Measurements from ENCODE around the gene EVI2A. TPM values are rescaled to one million over a fixed set of nuclear protein-coding genes. Genes with fewer than 3 reads are reported as not detected.
"Not testable (repeated sequence)": the region's sequence is repeated elsewhere in the genome, so short reads cannot be mapped to it uniquely, and the experiment has no call there.

The EVI2A gene
- total RNA-seq, 4 donors from 2014 or later, result 2.5 to 10.6 (median 4.3) TPM

DNA sequence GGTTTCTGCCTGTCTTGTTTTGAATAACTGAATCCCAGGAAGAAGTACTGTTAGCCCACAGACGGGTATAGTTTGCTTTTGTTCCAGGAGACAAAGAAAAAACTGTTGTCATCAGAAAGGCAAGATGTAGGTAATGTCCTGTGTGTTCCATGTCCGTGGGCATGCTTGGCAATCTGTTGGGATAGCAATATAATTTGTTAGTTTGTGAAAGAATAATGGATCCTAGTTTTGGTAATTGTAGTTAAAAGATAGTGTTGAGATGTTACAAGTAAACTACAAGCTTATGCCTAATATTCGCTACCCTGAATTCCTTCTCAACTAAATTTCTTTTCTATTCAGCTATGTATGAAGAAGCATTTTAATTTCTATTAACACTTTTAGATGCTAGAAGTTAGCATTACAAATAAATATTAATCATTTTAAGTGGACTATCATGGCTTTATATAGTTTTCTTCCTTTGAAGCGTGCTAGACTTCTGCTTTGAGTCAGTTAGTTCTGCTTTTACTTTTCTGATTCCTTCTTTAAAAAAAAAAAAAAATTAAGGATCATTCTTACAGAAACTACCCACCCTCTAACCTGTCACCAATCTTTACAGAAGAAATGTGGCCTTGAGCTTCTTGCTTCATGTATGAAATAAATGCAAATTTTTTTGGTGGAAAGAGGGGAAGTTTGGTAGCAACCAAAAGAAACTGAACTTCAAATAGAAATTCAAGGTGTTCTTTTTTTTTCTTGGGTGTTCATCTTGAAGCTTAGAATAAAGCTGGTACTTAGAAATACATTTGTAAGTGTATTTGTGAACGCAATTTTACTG lies 2.4 kb downstream of the EVI2A start:
- H3K9me3 ChIP-seq, result no peaks in the 10 kb centered on the region
- peak overlapping the region in 3 of 4 donors; percentile 14 to 23 (median 15) for H3K4me3 ChIP-seq
- H3K36me3 ChIP-seq, result no peaks in the 10 kb centered on the region
- H3K4me1 ChIP-seq, result no peaks in the 10 kb centered on the region
- DNase-seq (ENCODE audit: extremely low spot score), result no peak
- intact Hi-C loops (cut with DNase I), result no loop called here
- peak overlapping the region in 3 of 4 donors; percentile 15 to 56 (median 44) for H3K27ac ChIP-seq (replicated peaks in 1 of 4)
- 77% methylated on average over 5 of the region's 5 CpGs for WGBS
- H3K27me3 ChIP-seq, result no peaks in the 10 kb centered on the region
- TF ChIP-seq EP300 (IDR thresholded peaks at IDR 0.05) (no peak), POLR2AphosphoS5 (IDR thresholded peaks at IDR 0.05) (no peak), POLR2A (IDR thresholded peaks at IDR 0.05; ENCODE audit: low read depth) (no peak)
- TF ChIP-seq, protein P1, sequence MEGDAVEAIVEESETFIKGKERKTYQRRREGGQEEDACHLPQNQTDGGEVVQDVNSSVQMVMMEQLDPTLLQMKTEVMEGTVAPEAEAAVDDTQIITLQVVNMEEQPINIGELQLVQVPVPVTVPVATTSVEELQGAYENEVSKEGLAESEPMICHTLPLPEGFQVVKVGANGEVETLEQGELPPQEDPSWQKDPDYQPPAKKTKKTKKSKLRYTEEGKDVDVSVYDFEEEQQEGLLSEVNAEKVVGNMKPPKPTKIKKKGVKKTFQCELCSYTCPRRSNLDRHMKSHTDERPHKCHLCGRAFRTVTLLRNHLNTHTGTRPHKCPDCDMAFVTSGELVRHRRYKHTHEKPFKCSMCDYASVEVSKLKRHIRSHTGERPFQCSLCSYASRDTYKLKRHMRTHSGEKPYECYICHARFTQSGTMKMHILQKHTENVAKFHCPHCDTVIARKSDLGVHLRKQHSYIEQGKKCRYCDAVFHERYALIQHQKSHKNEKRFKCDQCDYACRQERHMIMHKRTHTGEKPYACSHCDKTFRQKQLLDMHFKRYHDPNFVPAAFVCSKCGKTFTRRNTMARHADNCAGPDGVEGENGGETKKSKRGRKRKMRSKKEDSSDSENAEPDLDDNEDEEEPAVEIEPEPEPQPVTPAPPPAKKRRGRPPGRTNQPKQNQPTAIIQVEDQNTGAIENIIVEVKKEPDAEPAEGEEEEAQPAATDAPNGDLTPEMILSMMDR (IDR thresholded peaks at IDR 0.05), result no peak

DNA sequence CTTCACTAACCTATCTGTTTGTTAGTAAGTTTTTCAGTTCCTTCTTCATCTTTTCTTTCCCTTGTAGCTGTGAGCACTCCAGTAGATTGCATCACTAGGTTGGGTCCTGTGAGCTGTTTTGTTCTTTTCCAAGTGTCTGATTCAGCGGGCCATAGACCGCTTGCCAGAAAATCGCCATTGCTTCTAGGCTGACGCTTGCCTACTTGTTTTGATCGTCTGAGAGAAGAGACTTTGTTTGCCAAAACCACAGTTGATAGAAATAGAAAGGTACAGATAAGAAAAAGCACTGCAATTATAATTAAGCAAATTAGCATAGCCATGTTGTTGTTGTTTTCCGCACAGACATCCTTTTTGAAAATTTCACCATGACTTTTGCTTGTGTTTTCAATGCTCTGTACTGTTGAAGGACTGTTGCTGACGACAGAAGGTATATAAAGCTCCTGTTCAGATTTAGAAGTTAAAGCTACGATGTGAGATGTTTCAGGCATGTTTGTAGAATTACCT lies 3.1 kb downstream of the EVI2A start:
- H3K4me1 ChIP-seq, result no peaks in the 10 kb centered on the region
- H3K36me3 ChIP-seq, result no peaks in the 10 kb centered on the region
- TF ChIP-seq POLR2AphosphoS5 (IDR thresholded peaks at IDR 0.05), result peak in 1 of 2 donors; percentile 40
- TF ChIP-seq POLR2A (IDR thresholded peaks at IDR 0.05; ENCODE audit: low read depth), result no peak
- H3K4me3 ChIP-seq, result peak overlapping the region in 3 of 4 donors; percentile 14 to 23 (median 15)
- DNase-seq (ENCODE audit: extremely low spot score), result no peak
- no peaks in the 10 kb centered on the region for H3K27me3 ChIP-seq
- WGBS, result 70% methylated on average over 8 of the region's 8 CpGs
- no peaks in the 10 kb centered on the region for H3K9me3 ChIP-seq
- intact Hi-C loops (cut with DNase I), result no loop called here
- H3K27ac ChIP-seq (replicated peaks in 1 of 4), result peak overlapping the region; percentile 15 to 56 (median 36)

DNA sequence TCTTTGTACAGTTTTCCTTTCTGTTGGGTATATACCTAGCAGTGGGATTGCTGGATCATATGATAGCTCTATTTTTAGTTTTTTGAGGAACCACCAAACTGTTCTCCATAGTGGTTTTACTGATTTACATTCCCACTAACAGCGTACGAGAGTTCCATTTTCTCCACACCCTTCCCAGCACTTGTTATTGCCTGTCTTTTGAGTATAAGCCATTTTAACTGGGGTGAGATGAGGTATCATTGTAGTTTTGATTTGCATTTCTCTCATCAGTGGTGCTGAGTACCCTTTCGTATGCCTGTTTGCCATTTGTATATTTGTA lies 6.7 kb downstream of the EVI2A start:
- intact Hi-C loops (cut with DNase I), result no loop called here

DNA sequence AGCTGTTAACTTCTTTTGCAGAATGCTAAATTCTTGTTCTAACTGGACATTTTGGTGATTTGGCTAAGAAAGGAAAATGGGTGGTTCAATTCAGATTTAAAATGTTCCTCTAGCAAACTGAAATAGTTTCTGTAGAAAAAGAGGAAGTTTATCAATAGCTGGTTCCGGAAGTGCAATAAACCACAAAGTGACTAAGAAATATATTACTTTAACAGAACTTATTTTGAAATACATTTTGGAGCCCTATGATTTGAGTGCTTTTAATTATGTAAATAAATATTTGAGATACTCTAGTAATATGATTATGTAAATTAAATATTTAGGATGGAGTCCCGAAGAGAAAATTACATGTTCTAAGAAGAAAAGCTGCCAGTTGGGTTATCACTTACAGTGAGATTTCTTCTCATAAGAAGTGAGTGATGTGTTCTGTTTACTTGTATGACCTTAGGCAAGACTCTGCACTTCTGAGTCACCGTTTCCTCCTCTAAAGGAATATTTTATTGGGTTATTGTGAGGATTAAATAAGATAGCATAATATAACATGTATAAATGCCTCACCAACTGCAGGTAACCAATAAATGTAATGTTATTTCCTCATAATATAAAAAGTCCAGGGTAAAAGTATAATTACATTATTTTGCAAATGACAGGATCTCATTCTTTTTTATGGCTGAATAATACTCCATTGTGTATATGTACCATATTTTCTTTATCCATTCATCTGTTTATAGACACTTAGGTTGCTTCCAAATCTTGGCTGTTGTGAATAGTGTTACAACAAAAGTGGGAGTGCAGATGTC lies 7.2 kb downstream of the EVI2A start, which contains the start of gene EVI2B:
Gene EVI2B (minus strand): TSS at position 73 of the 800 bp plus-strand sequence. CDS start 8,445 bp downstream, outside the sequence.
- intact Hi-C loops (cut with DNase I), result no loop called here
- no peaks in the 10 kb centered on the region for H3K9me3 ChIP-seq
- peak within 1 kb of the TSS; percentile 11 to 33 (median 22) for H3K4me3 ChIP-seq
- TF ChIP-seq, protein P1 (IDR thresholded peaks at IDR 0.05), result no peak
- TF ChIP-seq EP300 (IDR thresholded peaks at IDR 0.05), result no peak
- peak within 1 kb of the TSS in 1 of 4 donors; percentile 3 for H3K27ac ChIP-seq (replicated peaks in 1 of 4)
- H3K4me1 ChIP-seq, result no peaks in the 10 kb centered on the region
- H3K36me3 ChIP-seq, result no peaks in the 10 kb centered on the region
- no peak for DNase-seq (ENCODE audit: extremely low spot score)
- WGBS, result 68% methylated on average over 3 of the region's 3 CpGs
- no peaks in the 10 kb centered on the region for H3K27me3 ChIP-seq

More for the DNA sequence above, 6.7 kb downstream of the EVI2A start:
- no peak for TF ChIP-seq POLR2A (IDR thresholded peaks at IDR 0.05; ENCODE audit: low read depth)
- TF ChIP-seq POLR2AphosphoS5 (IDR thresholded peaks at IDR 0.05), result no peak
- TF ChIP-seq, protein P1 (IDR thresholded peaks at IDR 0.05), result no peak
- no peak for TF ChIP-seq EP300 (IDR thresholded peaks at IDR 0.05)
- Histone ChIP-seq H3K36me3 (no peaks in the 10 kb centered on the region), H3K4me1 (no peaks in the 10 kb centered on the region), H3K27ac (replicated peaks in 1 of 4) (peak overlapping the region in 1 of 4 donors; percentile 3), H3K4me3 (no peak overlapping the region), H3K9me3 (no peaks in the 10 kb centered on the region), H3K27me3 (no peaks in the 10 kb centered on the region)
- WGBS, result 87% methylated on average over 3 of the region's 3 CpGs
- no peak for DNase-seq (ENCODE audit: extremely low spot score)

DNA sequence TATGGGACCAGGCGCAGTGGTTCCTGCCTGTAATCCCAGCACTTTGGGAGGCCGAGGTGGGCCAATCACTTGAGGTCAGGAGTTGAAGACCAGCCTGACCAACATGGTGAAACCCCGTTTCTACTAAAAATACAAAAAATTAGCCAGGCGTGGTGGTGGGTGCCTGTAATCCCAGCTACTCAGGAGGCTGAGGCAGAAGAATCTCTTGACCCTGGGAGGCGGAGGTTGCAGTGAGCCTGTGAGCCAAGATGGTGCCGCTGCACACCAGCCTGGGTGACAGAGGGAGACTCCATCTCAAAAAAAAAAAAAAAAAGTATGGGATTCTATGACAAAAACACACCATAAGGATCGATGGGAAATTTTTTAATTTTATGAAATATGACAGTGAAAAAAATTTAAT lies 9.2 kb downstream of the EVI2A start:
- H3K4me3 ChIP-seq, result peak overlapping the region; percentile 14 to 35 (median 22)
- 80% methylated on average over 7 of the region's 7 CpGs for WGBS
- H3K4me1 ChIP-seq; H3K9me3 ChIP-seq; intact Hi-C loops (cut with DNase I); H3K27me3 ChIP-seq; DNase-seq (ENCODE audit: extremely low spot score); H3K27ac ChIP-seq (replicated peaks in 1 of 4); H3K36me3 ChIP-seq: not testable (repeated sequence)

Measured in esophagus muscularis mucosa (tissue), 4 donors.